Mesendoderm (in vitro differentiated cells): ENCODE results near the gene OSBPL8.

Experiments
- DNase-seq: peaks from one replicate; pipeline ENCODE4 v3.0.0; 2013
- H2AK5ac ChIP-seq: 2 replicates; pipeline ENCODE4 v1.6.1; 2013; ENCODE audit warnings: low read length, inconsistent platforms
- H2BK120ac ChIP-seq: 2 replicates; pipeline ENCODE4 v1.6.1; 2013; ENCODE audit warnings: low read depth, mild to moderate bottlenecking, low read length, moderate library complexity, mixed read lengths
- H2BK15ac ChIP-seq: replicated peaks from 2 replicates; pipeline ENCODE4 v1.6.1; 2013; ENCODE audit warnings: low read depth, mild to moderate bottlenecking, moderate library complexity
- H2BK5ac ChIP-seq: 2 replicates; pipeline ENCODE4 v1.6.1; 2013; ENCODE audit warnings: low read length, inconsistent platforms
- H3K18ac ChIP-seq: 2 replicates; pipeline ENCODE4 v1.6.1; 2013; ENCODE audit warnings: mild to moderate bottlenecking, low read length, mixed read lengths
- H3K23ac ChIP-seq: one replicate; pipeline ENCODE4 v1.6.1; 2013; ENCODE audit warnings: low read length
- H3K27ac ChIP-seq: 2 replicates; pipeline ENCODE4 v1.5.1; 2013; ENCODE audit warnings: low read depth, mild to moderate bottlenecking, inconsistent platforms, low read length, moderate library complexity
- H3K27me3 ChIP-seq: 2 replicates; pipeline ENCODE4 v1.6.1; 2013; ENCODE audit warnings: low read length, control low read depth, mild to moderate bottlenecking, inconsistent platforms; ENCODE audit not compliant: insufficient read depth, poor library complexity
- H3K36me3 ChIP-seq: 2 replicates; pipeline ENCODE4 v1.6.1; 2013; ENCODE audit warnings: low read length, inconsistent platforms; ENCODE audit not compliant: control insufficient read depth, insufficient read depth
- H3K4ac ChIP-seq: one replicate; pipeline ENCODE4 v1.6.1; 2013; ENCODE audit warnings: low read depth, mild to moderate bottlenecking, low read length, moderate library complexity
- H3K4me1 ChIP-seq: 2 replicates; pipeline ENCODE4 v1.6.1; 2013; ENCODE audit warnings: low read depth, low read length, inconsistent platforms; ENCODE audit not compliant: control insufficient read depth
- H3K4me2 ChIP-seq: 2 replicates; pipeline ENCODE4 v1.6.1; 2013; ENCODE audit warnings: low read length
- H3K4me3 ChIP-seq: 2 replicates; pipeline ENCODE4 v1.5.1; 2013; ENCODE audit warnings: mild to moderate bottlenecking, low read length
- H3K56ac ChIP-seq: one replicate; pipeline ENCODE4 v1.6.1; 2013; ENCODE audit warnings: low read length
- H3K79me1 ChIP-seq: 2 replicates; pipeline ENCODE4 v1.6.1; 2013; ENCODE audit warnings: low read length, inconsistent platforms
- H3K79me2 ChIP-seq: 2 replicates; pipeline ENCODE4 v1.6.1; 2013; ENCODE audit warnings: mild to moderate bottlenecking, low read length; ENCODE audit not compliant: control insufficient read depth, insufficient read depth
- H3K9ac ChIP-seq: 2 replicates; pipeline ENCODE4 v1.6.1; 2013; ENCODE audit warnings: low read length, inconsistent platforms
- H4K5ac ChIP-seq: one replicate; pipeline ENCODE4 v1.6.1; 2013; ENCODE audit warnings: low read length
- H4K8ac ChIP-seq: one replicate; pipeline ENCODE4 v1.6.1; 2013; ENCODE audit warnings: low read depth, mild to moderate bottlenecking, control low read depth, low read length, moderate library complexity
- WGBS: extraction: QIAGEN DNeasy Blood & Tissue Kit; methylation state at CpG from one replicate; pipeline ENCODE4 v1.1.7; 2013; ENCODE audit warnings: low lambda C conversion rate, missing lambda C conversion rate; ENCODE audit not compliant: insufficient coverage; ENCODE audit errors: extremely low coverage; 5-methylcytosine and 5-hydroxymethylcytosine counted together

OSBPL8 gene

GRCh38 chr12:76533331-76533730, 26.2 kb downstream of the OSBPL8 start:
- Histone ChIP-seq H3K4me2 (no peak overlapping the region), H3K56ac (no peak overlapping the region), H2BK5ac (no peak overlapping the region), H2AK5ac (no peak overlapping the region), H3K79me2 (no peaks in the 10 kb centered on the region), H3K23ac (no peak overlapping the region), H3K79me1 (peaks cover 3% of the 10 kb centered on the region), H3K4ac (no peak overlapping the region), H3K27me3 (no peaks in the 10 kb centered on the region), H4K8ac (no peak overlapping the region), H3K18ac (no peak overlapping the region), H4K5ac (no peak overlapping the region), H2BK15ac (no peak overlapping the region), H3K9ac (no peak overlapping the region), H3K4me3 (no peak overlapping the region), H3K36me3 (no peaks in the 10 kb centered on the region), H3K4me1 (no peaks in the 10 kb centered on the region), H3K27ac (no peak overlapping the region), H2BK120ac (no peak overlapping the region)
- WGBS: no CpG with 5 or more reads among the region's 5 CpGs
- peak; percentile 67 for DNase-seq

GRCh38 chr12:76532520-76532919, 27.1 kb downstream of the OSBPL8 start:
- no peak for DNase-seq
- H2BK120ac ChIP-seq: no peak overlapping the region
- no peaks in the 10 kb centered on the region for H3K36me3 ChIP-seq
- H3K56ac ChIP-seq: no peak overlapping the region
- H3K23ac ChIP-seq: no peak overlapping the region
- no peak overlapping the region for H3K9ac ChIP-seq
- H4K5ac ChIP-seq: no peak overlapping the region
- no peak overlapping the region for H4K8ac ChIP-seq
- H3K79me1 ChIP-seq: peaks cover 3% of the 10 kb centered on the region
- no peak overlapping the region for H2BK15ac ChIP-seq
- no peak overlapping the region for H2BK5ac ChIP-seq
- no peak overlapping the region for H3K18ac ChIP-seq
- H3K4me2 ChIP-seq: no peak overlapping the region
- no peak overlapping the region for H2AK5ac ChIP-seq
- no peak overlapping the region for H3K4me3 ChIP-seq
- WGBS: no CpG with 5 or more reads among the region's 4 CpGs
- no peaks in the 10 kb centered on the region for H3K27me3 ChIP-seq
- H3K79me2 ChIP-seq: no peaks in the 10 kb centered on the region
- no peak overlapping the region for H3K4ac ChIP-seq
- H3K27ac ChIP-seq: no peak overlapping the region
- no peaks in the 10 kb centered on the region for H3K4me1 ChIP-seq

GRCh38 chr12:76531056-76531455, 28.5 kb downstream of the OSBPL8 start:
- H3K4me2 ChIP-seq: no peak overlapping the region
- no peak overlapping the region for H4K5ac ChIP-seq
- H3K27ac ChIP-seq: no peak overlapping the region
- H2BK5ac ChIP-seq: no peak overlapping the region
- no peaks in the 10 kb centered on the region for H3K79me2 ChIP-seq
- no peak overlapping the region for H3K56ac ChIP-seq
- no peak overlapping the region for H2BK15ac ChIP-seq
- H3K4ac ChIP-seq: no peak overlapping the region
- peaks cover 3% of the 10 kb centered on the region for H3K79me1 ChIP-seq
- no peak for DNase-seq
- H2BK120ac ChIP-seq: no peak overlapping the region
- no peak overlapping the region for H3K9ac ChIP-seq
- H3K4me1 ChIP-seq: no peaks in the 10 kb centered on the region
- H3K23ac ChIP-seq: no peak overlapping the region
- no peaks in the 10 kb centered on the region for H3K36me3 ChIP-seq
- no peaks in the 10 kb centered on the region for H3K27me3 ChIP-seq
- H3K4me3 ChIP-seq: no peak overlapping the region
- H2AK5ac ChIP-seq: no peak overlapping the region
- H4K8ac ChIP-seq: no peak overlapping the region
- H3K18ac ChIP-seq: peak overlapping the region; percentile 75

GRCh38 chr12:76530516-76530915, 29.1 kb downstream of the OSBPL8 start:
- Histone ChIP-seq H2AK5ac (no peak overlapping the region), H4K5ac (no peak overlapping the region), H2BK5ac (no peak overlapping the region), H3K18ac (no peak overlapping the region), H3K4me1 (no peaks in the 10 kb centered on the region), H3K36me3 (no peaks in the 10 kb centered on the region), H3K79me1 (peaks cover 3% of the 10 kb centered on the region), H2BK120ac (no peak overlapping the region), H3K27me3 (no peaks in the 10 kb centered on the region), H4K8ac (no peak overlapping the region), H2BK15ac (no peak overlapping the region), H3K27ac (no peak overlapping the region), H3K56ac (no peak overlapping the region), H3K4me2 (no peak overlapping the region), H3K9ac (no peak overlapping the region), H3K4ac (no peak overlapping the region), H3K79me2 (no peaks in the 10 kb centered on the region), H3K4me3 (no peak overlapping the region), H3K23ac (no peak overlapping the region)
- peak; percentile 53 for DNase-seq
- no CpG with 5 or more reads among the region's 1 CpG for WGBS

GRCh38 chr12:76529226-76529918, 30.2 kb downstream of the OSBPL8 start:
- no peaks in the 10 kb centered on the region for H3K36me3 ChIP-seq
- no peak overlapping the region for H3K18ac ChIP-seq
- DNase-seq: peak; percentile 59
- no peak overlapping the region for H3K56ac ChIP-seq
- H3K27me3 ChIP-seq: no peaks in the 10 kb centered on the region
- no peaks in the 10 kb centered on the region for H3K4me1 ChIP-seq
- H3K4me3 ChIP-seq: no peak overlapping the region
- no peak overlapping the region for H2BK15ac ChIP-seq
- no peak overlapping the region for H2BK5ac ChIP-seq
- H3K79me2 ChIP-seq: no peaks in the 10 kb centered on the region
- no peak overlapping the region for H3K9ac ChIP-seq
- WGBS: no CpG with 5 or more reads among the region's 4 CpGs
- peaks cover 3% of the 10 kb centered on the region for H3K79me1 ChIP-seq
- no peak overlapping the region for H4K8ac ChIP-seq
- H2AK5ac ChIP-seq: no peak overlapping the region
- H3K4ac ChIP-seq: no peak overlapping the region
- no peak overlapping the region for H3K27ac ChIP-seq
- H4K5ac ChIP-seq: no peak overlapping the region
- H3K23ac ChIP-seq: no peak overlapping the region
- no peak overlapping the region for H2BK120ac ChIP-seq
- no peak overlapping the region for H3K4me2 ChIP-seq

- H3K56ac ChIP-seq: no peak overlapping the region
- no peak overlapping the region for H4K8ac ChIP-seq
- DNase-seq: no peak
- no peaks in the 10 kb centered on the region for H3K4me1 ChIP-seq
- H2BK5ac ChIP-seq: no peak overlapping the region
- H3K79me2 ChIP-seq: peaks cover 2% of the 10 kb centered on the region
- H3K79me1 ChIP-seq: peaks cover 9% of the 10 kb centered on the region
- H2BK15ac ChIP-seq: no peak overlapping the region
- no peak overlapping the region for H3K9ac ChIP-seq
- no peak overlapping the region for H3K4me2 ChIP-seq
- H3K18ac ChIP-seq: no peak overlapping the region
- H4K5ac ChIP-seq: no peak overlapping the region
- H3K4me3 ChIP-seq: no peak overlapping the region
- H3K27ac ChIP-seq: no peak overlapping the region
- H3K27me3 ChIP-seq: no peaks in the 10 kb centered on the region
- H2BK120ac ChIP-seq: no peak overlapping the region
- H3K36me3 ChIP-seq: no peaks in the 10 kb centered on the region
- no peak overlapping the region for H3K23ac ChIP-seq
- no peak overlapping the region for H2AK5ac ChIP-seq
- H3K4ac ChIP-seq: no peak overlapping the region
These were observed 36.2 kb downstream of the OSBPL8 start for GRCh38 chr12:76523408-76523807.
